K562 (cell line): ENCODE results near the gene MPND. TPM values are rescaled to one million over a fixed set of nuclear protein-coding genes. Genes with fewer than 3 reads are reported as not detected.
A peak's percentile ranks its signal among the peaks of the same experiment; 100 is the strongest.

Source experiments
- ATF2 ChIP-seq: sonication (generic); formaldehyde crosslinking; IDR thresholded peaks from 2 replicates; pipeline ENCODE4 v1.8.1; 2022; ENCODE audit warnings: missing genetic modification reagents
- CLOCK ChIP-seq: fragments of 250-450 bp; sonication (Bioruptor Pico); IDR thresholded peaks from 2 replicates; pipeline ENCODE4 v1.4.0; 2020; ENCODE audit warnings: mild to moderate bottlenecking, moderate library complexity, borderline replicate concordance
- CREB3L1 ChIP-seq: fragments of 450-650 bp; IDR thresholded peaks from 2 replicates; pipeline ENCODE4 v1.6.1; 2014; ENCODE audit warnings: low read depth, mild to moderate bottlenecking, moderate library complexity, borderline replicate concordance
- FOXJ3 ChIP-seq: sonication (generic); formaldehyde crosslinking; IDR thresholded peaks from 2 replicates; pipeline ENCODE4 v1.4.0; 2020; ENCODE audit warnings: mild to moderate bottlenecking, missing genetic modification reagents
- HNRNPL ChIP-seq: fragments of 200-400 bp; formaldehyde crosslinking; IDR thresholded peaks from 2 replicates; pipeline ENCODE4 v1.6.1; 2017; ENCODE audit warnings: low read depth, mild to moderate bottlenecking, low read length
- KAT8 ChIP-seq: fragments of 450-650 bp; IDR thresholded peaks from 2 replicates; pipeline ENCODE4 v1.6.1; 2016; ENCODE audit warnings: low read depth, mild to moderate bottlenecking
- LEF1 ChIP-seq: fragments of 450-650 bp; IDR thresholded peaks from 2 replicates; pipeline ENCODE4 v1.6.1; 2016; ENCODE audit warnings: mild to moderate bottlenecking
- MAFF ChIP-seq: IDR thresholded peaks from 2 replicates; pipeline ENCODE4 v1.6.1; 2012; ENCODE audit warnings: low read length, improper control_type of control experiment
- MTA3 ChIP-seq: fragments of 450-650 bp; formaldehyde crosslinking; IDR thresholded peaks from 2 replicates; pipeline ENCODE4 v1.6.1; 2017; ENCODE audit warnings: mild to moderate bottlenecking, borderline replicate concordance
- SMARCA4 ChIP-seq: fragments of 450-650 bp; IDR thresholded peaks from 2 replicates; pipeline ENCODE4 v1.6.1; 2016
- SP2 ChIP-seq: IDR thresholded peaks from 2 replicates; pipeline ENCODE4 v1.6.1; 2011; ENCODE audit warnings: mild to moderate bottlenecking, low read depth, low read length, moderate library complexity; ENCODE audit not compliant: poor library complexity, severe bottlenecking; ENCODE audit errors: extremely low read depth
- SRSF1 ChIP-seq: fragments of 200-400 bp; formaldehyde crosslinking; IDR thresholded peaks from 2 replicates; pipeline ENCODE4 v1.6.1; 2017; ENCODE audit warnings: mild to moderate bottlenecking, low read depth, low read length, moderate library complexity
- TCF15 ChIP-seq: fragments of 250-450 bp; sonication (Bioruptor Pico); IDR thresholded peaks from 2 replicates; pipeline ENCODE4 v1.8.0; 2022; ENCODE audit warnings: moderate library complexity, mild to moderate bottlenecking, inconsistent platforms
- THRA ChIP-seq: fragments of 450-650 bp; IDR thresholded peaks from 2 replicates; pipeline ENCODE4 v1.6.1; 2017; ENCODE audit warnings: mild to moderate bottlenecking, moderate library complexity
- ZBTB26 ChIP-seq: fragments of 450-650 bp; formaldehyde crosslinking; IDR thresholded peaks from 2 replicates; pipeline ENCODE4 v1.4.0; 2022; ENCODE audit warnings: missing genetic modification characterization
- ZNF354B ChIP-seq: fragments of 250-450 bp; sonication (Bioruptor Pico); IDR thresholded peaks from 2 replicates; pipeline ENCODE4 v1.4.0; 2020
- ZNF449 ChIP-seq: fragments of 250-450 bp; sonication (Bioruptor Pico); IDR thresholded peaks from 2 replicates; pipeline ENCODE4 v1.8.0; 2022; ENCODE audit warnings: moderate library complexity, mild to moderate bottlenecking, inconsistent platforms
- polyA plus RNA-seq, 8 experiments: library from polyadenylated mRNA; depleted of rRNA in 4 of 8; stranded (reverse) in 5 of 8; unstranded in 3 of 8; fragments of >200 nt; fragmentation: Nextera tagmentation in 2 of 8; fragmentation: Illumina TruSeq in 1 of 8; extraction: Ambion mirVana in 2 of 8; extraction: Trizol in 1 of 8; gene quantifications; 2 replicates each; pipeline versions ENCODE4 v1.2.1 to v1.2.3, GENCODE V29; 2011 to 2014; ENCODE audit warnings: inconsistent platforms in 1 of 8, missing spikeins in 1 of 8
- total RNA-seq, 7 experiments: library from RNA; depleted of rRNA in 6 of 7; stranded (reverse); fragments of >200 nt in 6 of 7; fragmentation: Illumina TruSeq in 2 of 7; extraction: Trizol in 2 of 7; gene quantifications; 2 replicates each; pipeline versions ENCODE4 v1.2.1 to v1.2.3, GENCODE V29; 2011 to 2021; ENCODE audit warnings: low replicate concordance in 1 of 7

MPND gene
- total and polyA plus RNA-seq, 9 of the 15 experiments (the other 6 are each of a cell fraction or from before 2014, with no cell fraction given), result 0.25 to 14.0 (median 3.9) TPM

- TF ChIP-seq TCF15 (CRISPR knock-in tag) (peak; percentile 88), THRA (no peak), MTA3 (peak; percentile 95), SRSF1 (no peak), CLOCK (CRISPR knock-in tag) (peak; percentile 83), ZNF354B (CRISPR knock-in tag) (peak; percentile 63; the same call in 1 of the 2 replicates), CREB3L1 (peak; percentile 61; the same call in 1 of the 2 replicates), SP2 (no peak), ZNF449 (peak; percentile 86; the same call in 1 of the 2 replicates), HNRNPL (peak; percentile 98), MAFF (peak; percentile 90), KAT8 (no peak), ATF2 (peak; percentile 57; the same call in 1 of the 2 replicates), LEF1 (peak; percentile 95), ZBTB26 (0 out of 2 replicates have a peak, but pooled peaks have one; percentile 68), FOXJ3 (CRISPR knock-in tag) (no peak), SMARCA4 (peak; percentile 92)
Measured at GRCh38 chr19:4374498-4375163, 31.3 kb downstream of the MPND start (continued).
